ENCODE data around the gene HS3ST1.

Gene HS3ST1

DNA sequence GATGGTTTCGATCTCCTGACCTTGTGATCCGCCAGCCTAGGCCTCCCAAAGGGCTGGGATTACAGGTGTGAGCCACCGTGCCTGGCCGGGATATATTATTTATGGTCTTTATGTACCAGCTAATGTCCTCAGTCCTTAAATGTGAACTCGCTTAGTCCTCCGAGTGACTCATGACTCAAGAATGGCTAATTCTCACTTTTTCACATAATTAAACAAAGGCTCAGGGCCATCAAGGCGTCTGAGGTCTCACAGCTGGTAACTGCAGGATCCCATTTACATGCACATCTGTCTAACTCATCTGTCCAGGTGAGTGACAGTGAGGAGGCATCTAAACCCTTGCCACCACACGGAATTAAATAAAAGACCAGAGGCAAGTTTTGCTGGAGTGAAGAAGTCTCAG, 73.5 kb downstream of the HS3ST1 start:
- TF ChIP-seq ZFX (IDR thresholded peaks at IDR 0.05; ENCODE audit: borderline replicate concordance): no peak
- TF ChIP-seq, protein P1, sequence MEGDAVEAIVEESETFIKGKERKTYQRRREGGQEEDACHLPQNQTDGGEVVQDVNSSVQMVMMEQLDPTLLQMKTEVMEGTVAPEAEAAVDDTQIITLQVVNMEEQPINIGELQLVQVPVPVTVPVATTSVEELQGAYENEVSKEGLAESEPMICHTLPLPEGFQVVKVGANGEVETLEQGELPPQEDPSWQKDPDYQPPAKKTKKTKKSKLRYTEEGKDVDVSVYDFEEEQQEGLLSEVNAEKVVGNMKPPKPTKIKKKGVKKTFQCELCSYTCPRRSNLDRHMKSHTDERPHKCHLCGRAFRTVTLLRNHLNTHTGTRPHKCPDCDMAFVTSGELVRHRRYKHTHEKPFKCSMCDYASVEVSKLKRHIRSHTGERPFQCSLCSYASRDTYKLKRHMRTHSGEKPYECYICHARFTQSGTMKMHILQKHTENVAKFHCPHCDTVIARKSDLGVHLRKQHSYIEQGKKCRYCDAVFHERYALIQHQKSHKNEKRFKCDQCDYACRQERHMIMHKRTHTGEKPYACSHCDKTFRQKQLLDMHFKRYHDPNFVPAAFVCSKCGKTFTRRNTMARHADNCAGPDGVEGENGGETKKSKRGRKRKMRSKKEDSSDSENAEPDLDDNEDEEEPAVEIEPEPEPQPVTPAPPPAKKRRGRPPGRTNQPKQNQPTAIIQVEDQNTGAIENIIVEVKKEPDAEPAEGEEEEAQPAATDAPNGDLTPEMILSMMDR (IDR thresholded peaks at IDR 0.05): no peak

DNA sequence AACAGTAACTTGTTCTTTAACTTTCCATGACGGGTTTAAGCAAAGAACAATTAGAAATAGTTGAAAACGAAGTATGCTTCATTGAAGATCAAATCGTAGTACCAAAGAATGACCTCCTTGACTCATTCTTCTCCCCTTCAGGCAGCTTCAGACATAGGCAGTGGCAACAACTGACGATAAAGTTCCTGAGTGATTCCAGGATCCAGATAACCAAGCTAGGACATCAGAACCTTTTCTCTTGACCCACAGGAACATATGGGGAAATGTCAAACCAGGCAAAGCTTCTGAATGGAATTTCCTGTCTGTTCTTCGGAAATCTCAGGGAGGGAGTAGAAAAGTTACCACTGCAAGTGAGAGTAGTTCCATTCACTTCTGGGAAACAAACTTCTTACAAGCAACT, 74.2 kb downstream of the HS3ST1 start:
- H3K27ac ChIP-seq: no peak overlapping the region
- no peak for TF ChIP-seq ZFX (IDR thresholded peaks at IDR 0.05; ENCODE audit: borderline replicate concordance)
- TF ChIP-seq, protein P1 (IDR thresholded peaks at IDR 0.05): no peak

More for the DNA sequence above, 73.5 kb downstream of the HS3ST1 start:
- H3K27ac ChIP-seq: no peak overlapping the region

DNA sequence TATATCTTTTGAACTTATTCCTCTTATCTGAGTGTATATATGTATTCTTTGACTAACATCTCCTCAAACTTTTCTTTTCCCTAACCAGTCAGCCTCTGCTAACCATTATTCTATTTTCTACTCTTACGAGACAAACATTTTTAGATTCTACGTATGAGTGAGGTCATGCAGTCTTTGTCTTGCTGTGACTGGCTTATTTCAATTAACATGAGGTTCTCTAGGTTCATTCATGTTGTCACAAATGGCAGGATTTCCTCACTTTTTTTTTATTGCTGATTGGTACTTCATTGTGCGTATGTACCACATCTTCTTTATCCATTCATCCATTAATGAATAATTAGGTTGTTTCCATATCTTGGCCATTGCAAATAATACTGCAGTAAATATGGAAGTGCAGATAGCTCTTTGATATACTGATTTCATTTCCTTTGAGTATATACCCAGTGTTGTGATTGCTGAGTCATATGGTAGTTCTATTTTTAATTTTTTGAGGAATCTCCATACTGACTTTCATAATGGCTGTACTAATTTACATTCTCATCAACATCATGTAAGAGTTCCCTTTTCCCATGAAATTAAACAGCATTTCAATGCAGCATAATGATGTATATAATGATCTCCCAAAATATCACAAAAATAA, 80.1 kb downstream of the HS3ST1 start:
- TF ChIP-seq, protein P1 (IDR thresholded peaks at IDR 0.05): no peak
- TF ChIP-seq ZFX (IDR thresholded peaks at IDR 0.05; ENCODE audit: borderline replicate concordance): no peak
- H3K27ac ChIP-seq: no peak overlapping the region

DNA sequence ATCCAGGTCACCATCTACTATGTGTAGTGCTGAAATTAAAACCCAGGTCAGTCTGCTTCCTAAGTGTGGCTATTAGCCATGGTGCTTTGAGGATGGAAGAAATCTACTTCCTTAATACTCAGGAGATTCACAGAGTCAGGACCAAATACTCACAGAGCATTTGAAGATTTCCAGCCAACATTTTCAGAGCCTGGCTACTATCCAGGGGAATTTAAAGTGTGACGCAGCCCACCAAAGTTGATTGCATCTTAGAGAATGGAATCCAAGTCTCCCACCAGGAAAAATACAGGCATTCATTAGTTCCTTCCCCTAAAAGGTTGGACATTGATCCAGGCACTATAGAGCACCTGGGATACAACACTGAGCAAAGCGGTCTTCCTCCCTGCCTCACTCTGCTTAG, 83.8 kb downstream of the HS3ST1 start:
- H3K27ac ChIP-seq: no peak overlapping the region
- TF ChIP-seq, protein P1 (IDR thresholded peaks at IDR 0.05): no peak
- TF ChIP-seq ZFX (IDR thresholded peaks at IDR 0.05; ENCODE audit: borderline replicate concordance): no peak

DNA sequence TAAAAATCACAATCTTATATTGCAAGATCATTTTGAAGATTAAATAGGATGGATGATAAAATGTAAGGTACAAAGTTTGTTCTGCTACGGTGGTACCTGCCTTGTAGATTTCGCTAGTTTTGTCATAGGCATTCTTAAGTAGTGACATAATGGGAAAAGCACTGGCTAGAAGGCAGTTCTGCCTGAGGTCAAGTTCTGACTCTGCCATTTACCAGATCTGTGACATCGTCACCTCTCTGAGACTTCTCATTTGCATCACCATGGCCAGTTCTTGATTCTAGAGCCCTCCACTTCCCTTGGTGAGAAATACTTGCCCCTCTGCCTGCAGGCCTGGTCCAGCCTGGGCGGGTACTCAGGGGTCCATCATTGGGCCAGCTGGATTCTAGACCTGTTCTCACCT, 85.2 kb downstream of the HS3ST1 start:
- TF ChIP-seq, protein P1 (IDR thresholded peaks at IDR 0.05): no peak
- TF ChIP-seq ZFX (IDR thresholded peaks at IDR 0.05; ENCODE audit: borderline replicate concordance): no peak
- H3K27ac ChIP-seq: no peak overlapping the region
